ENCODE data around the gene RYR3.

DNA sequence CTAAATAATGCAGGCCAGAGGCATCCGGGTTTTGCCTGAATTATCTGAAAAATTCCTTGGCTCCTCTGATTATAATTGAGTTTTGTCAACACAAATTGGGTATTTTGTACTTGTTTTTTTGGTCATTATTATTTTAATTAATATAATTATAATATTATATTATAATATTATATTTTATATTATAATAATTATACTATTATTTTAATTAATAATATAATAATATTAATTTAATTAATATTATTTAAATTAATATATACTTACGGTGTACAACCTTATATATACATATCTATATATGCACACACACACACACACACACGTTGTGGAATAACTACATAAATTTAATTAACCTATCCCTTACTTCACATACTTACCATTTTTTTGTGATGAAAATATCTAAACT is 73.5 kb downstream of the RYR3 start:
- TF ChIP-seq POLR2A (IDR thresholded peaks at IDR 0.05; ENCODE audit: low read depth, low read length), result no peak
- TF ChIP-seq TAF1 (IDR thresholded peaks at IDR 0.05; ENCODE audit: borderline replicate concordance, low read depth, low read length), result no peak
- no peak for TF ChIP-seq POLR2AphosphoS5 (IDR thresholded peaks at IDR 0.05; ENCODE audit: low read depth, low read length)
